A673 (cell line): ENCODE results near the gene TRAF7.

Source experiments
- CTCF ChIP-seq: fragments of 300-800, 200-600 bp; sonication (generic); conservative IDR thresholded peaks from 2 replicates; pipeline ENCODE4 v1.5.1; 2017; ENCODE audit warnings: low read depth, mild to moderate bottlenecking, antibody characterized with exemption, low read length, moderate library complexity, mixed read lengths
- EZH2 ChIP-seq: fragments of 200-600 bp; sonication (generic); IDR thresholded peaks from 2 replicates; pipeline ENCODE4 v1.6.1; 2017; ENCODE audit warnings: borderline replicate concordance, low read depth, mild to moderate bottlenecking, mixed read lengths, antibody characterized with exemption, low read length; ENCODE audit not compliant: poor library complexity, severe bottlenecking

GRCh38 chr16:2216330-2216729 lies 60.7 kb downstream of the TRAF7 start:
- no peak for TF ChIP-seq EZH2
- TF ChIP-seq CTCF, result no peak
